Measurements from ENCODE around the gene CACNA2D3. TPM values are rescaled to one million over a fixed set of nuclear protein-coding genes. Genes with fewer than 3 reads are reported as not detected.

Gene CACNA2D3
- polyA plus RNA-seq, 1 donor from 2014 or later: 26.2 TPM

GRCh38 chr3:54659347-54659746, 537.0 kb downstream of the CACNA2D3 start:
- Histone ChIP-seq H3K9me2 (ENCODE audit: insufficient read depth, low read length) (no peaks in the 10 kb centered on the region), H3K9ac (ENCODE audit: low read length) (no peak overlapping the region), H3K27ac (ENCODE audit: low read length) (no peak overlapping the region), H3K9me3 (ENCODE audit: low read length) (peaks cover 3% of the 10 kb centered on the region), H3K36me3 (ENCODE audit: insufficient read depth, low read length) (no peaks in the 10 kb centered on the region), H2AFZ (ENCODE audit: low read depth, low read length) (no peak overlapping the region), H3K79me2 (replicated peaks; ENCODE audit: insufficient read depth, low read length) (no peaks in the 10 kb centered on the region), H4K20me1 (ENCODE audit: insufficient read depth) (no peaks in the 10 kb centered on the region), H3F3A (ENCODE audit: insufficient read depth, low read length, poor library complexity, severe bottlenecking) (no peaks in the 10 kb centered on the region), H3K4me3 (ENCODE audit: low read length) (no peak overlapping the region), H3K27me3 (ENCODE audit: insufficient read depth, low read depth, low read length) (no peaks in the 10 kb centered on the region), H3K4me2 (ENCODE audit: low read length) (no peak overlapping the region)
- TF ChIP-seq RAD21 (conservative IDR thresholded peaks at IDR 0.05) (no peak), REST (IDR thresholded peaks at IDR 0.05; ENCODE audit: borderline replicate concordance) (no peak), SMC3 (conservative IDR thresholded peaks at IDR 0.05; ENCODE audit: poor library complexity) (no peak), EP300 (conservative IDR thresholded peaks at IDR 0.05; ENCODE audit: poor library complexity, severe bottlenecking) (no peak), TAF1 (IDR thresholded peaks at IDR 0.05; ENCODE audit: low read depth) (no peak), CTCF (IDR thresholded peaks at IDR 0.05; ENCODE audit: poor library complexity, severe bottlenecking) (no peak), EZH2 (IDR thresholded peaks at IDR 0.05; ENCODE audit: borderline replicate concordance, insufficient read depth, low read length, poor library complexity, severe bottlenecking) (no peak), POLR2AphosphoS5 (IDR thresholded peaks at IDR 0.05) (no peak), MXI1 (conservative IDR thresholded peaks at IDR 0.05; ENCODE audit: poor library complexity, severe bottlenecking) (no peak)

- Histone ChIP-seq H3K9me3 (ENCODE audit: low read length) (peaks cover 3% of the 10 kb centered on the region), H3K4me3 (ENCODE audit: low read length) (no peak overlapping the region), H3F3A (ENCODE audit: insufficient read depth, low read length, poor library complexity, severe bottlenecking) (no peaks in the 10 kb centered on the region), H3K27me3 (ENCODE audit: insufficient read depth, low read depth, low read length) (no peaks in the 10 kb centered on the region), H3K9me2 (ENCODE audit: insufficient read depth, low read length) (no peaks in the 10 kb centered on the region), H3K4me2 (ENCODE audit: low read length) (no peak overlapping the region), H3K79me2 (replicated peaks; ENCODE audit: insufficient read depth, low read length) (no peaks in the 10 kb centered on the region), H4K20me1 (ENCODE audit: insufficient read depth) (no peaks in the 10 kb centered on the region), H3K27ac (ENCODE audit: low read length) (no peak overlapping the region), H3K36me3 (ENCODE audit: insufficient read depth, low read length) (no peaks in the 10 kb centered on the region), H3K9ac (ENCODE audit: low read length) (no peak overlapping the region), H2AFZ (ENCODE audit: low read depth, low read length) (no peak overlapping the region)
- TF ChIP-seq SMC3 (conservative IDR thresholded peaks at IDR 0.05; ENCODE audit: poor library complexity) (no peak), CTCF (IDR thresholded peaks at IDR 0.05; ENCODE audit: poor library complexity, severe bottlenecking) (no peak), EP300 (conservative IDR thresholded peaks at IDR 0.05; ENCODE audit: poor library complexity, severe bottlenecking) (no peak), REST (IDR thresholded peaks at IDR 0.05; ENCODE audit: borderline replicate concordance) (no peak), POLR2AphosphoS5 (IDR thresholded peaks at IDR 0.05) (no peak), RAD21 (conservative IDR thresholded peaks at IDR 0.05) (no peak), TAF1 (IDR thresholded peaks at IDR 0.05; ENCODE audit: low read depth) (no peak), EZH2 (IDR thresholded peaks at IDR 0.05; ENCODE audit: borderline replicate concordance, insufficient read depth, low read length, poor library complexity, severe bottlenecking) (no peak), MXI1 (conservative IDR thresholded peaks at IDR 0.05; ENCODE audit: poor library complexity, severe bottlenecking) (no peak)
Observed at GRCh38 chr3:54660714-54661132, 538.4 kb downstream of the CACNA2D3 start.

All from neural cell (in vitro differentiated cells).